ENCODE data around the gene RLN3.

Gene RLN3

DNA sequence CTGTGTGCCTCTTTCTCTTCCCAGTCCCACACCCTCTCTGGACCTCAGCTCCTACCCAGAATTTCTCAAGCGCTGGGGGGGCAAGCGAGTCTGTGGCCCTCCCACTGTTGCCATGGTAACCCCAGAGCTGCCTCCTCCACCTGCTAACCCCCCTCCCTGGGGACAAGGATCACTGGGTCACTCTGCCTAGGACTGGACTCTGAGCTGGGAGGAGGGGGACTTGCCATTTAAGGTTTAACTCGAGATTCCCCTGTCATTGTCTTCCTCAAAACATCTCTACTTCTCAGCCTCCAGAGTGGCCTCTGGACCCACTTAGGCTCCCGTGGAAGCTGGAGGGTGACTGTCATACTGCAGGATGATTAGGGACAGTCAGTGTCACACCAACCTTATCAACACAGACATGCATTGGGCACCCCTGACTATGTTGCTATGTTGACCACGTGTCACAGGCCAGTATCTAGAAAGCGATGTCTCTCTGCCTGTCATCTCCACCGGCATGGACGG, 31.8 kb downstream of the RLN3 start:
- WGBS (ENCODE audit: extremely low coverage, insufficient coverage, insufficient read length) = no CpG with 5 or more reads among the region's 8 CpGs
- H2BK5ac ChIP-seq (ENCODE audit: low read depth, low read length, poor library complexity) = no peak overlapping the region
- no peak overlapping the region for H4K12ac ChIP-seq (ENCODE audit: low read depth, low read length)
- H3K4me3 ChIP-seq (ENCODE audit: low read depth, low read length) = no peak overlapping the region
- H3K18ac ChIP-seq (ENCODE audit: low read length) = no peak overlapping the region
- no peak overlapping the region for H4K8ac ChIP-seq (ENCODE audit: low read depth, low read length)
- no peaks in the 10 kb centered on the region for H3K36me3 ChIP-seq (ENCODE audit: control insufficient read depth in 1 of 2, insufficient read depth in 2 of 2, low read length in 2 of 2)
- peaks cover 3% of the 10 kb centered on the region for H3K27me3 ChIP-seq (ENCODE audit: insufficient read depth, low read length)
- H3K9ac ChIP-seq (ENCODE audit: low read length) = no peak overlapping the region
- H3K23ac ChIP-seq (ENCODE audit: low read length) = no peak overlapping the region
- H3K4me2 ChIP-seq (ENCODE audit: low read length) = no peak overlapping the region
- peaks cover 0 to 7% of the 10 kb centered on the region in 2 experiments for H3K4me1 ChIP-seq (ENCODE audit: control insufficient read depth in 1 of 2, insufficient read depth in 2 of 2, low read length in 2 of 2)
- no peak overlapping the region for H4K91ac ChIP-seq (ENCODE audit: low read depth, low read length)
- peaks cover 3% of the 10 kb centered on the region for H3K79me1 ChIP-seq (ENCODE audit: low read length)
- no peak overlapping the region for H3K4ac ChIP-seq (ENCODE audit: low read depth, low read length)
- no peak overlapping the region for H3K14ac ChIP-seq (ENCODE audit: low read length)
- no peaks in the 10 kb centered on the region for H3K9me3 ChIP-seq (ENCODE audit: insufficient read depth, low read depth, low read length)
- no peak overlapping the region for H2AFZ ChIP-seq (ENCODE audit: insufficient read depth, low read length, poor library complexity)
- no peak overlapping the region for H3K27ac ChIP-seq (ENCODE audit: low read depth, low read length)
- H2BK12ac ChIP-seq (ENCODE audit: low read length) = peak overlapping the region; percentile 25
- no peak overlapping the region for H2AK5ac ChIP-seq (ENCODE audit: low read length)
- no peak overlapping the region for H2BK120ac ChIP-seq (ENCODE audit: insufficient read depth, low read length, poor library complexity)
- H3K79me2 ChIP-seq (ENCODE audit: control insufficient read depth, insufficient read depth, low read length, poor library complexity) = no peaks in the 10 kb centered on the region
- DNase-seq = peak in 1 of 2 donors; percentile 13

DNA sequence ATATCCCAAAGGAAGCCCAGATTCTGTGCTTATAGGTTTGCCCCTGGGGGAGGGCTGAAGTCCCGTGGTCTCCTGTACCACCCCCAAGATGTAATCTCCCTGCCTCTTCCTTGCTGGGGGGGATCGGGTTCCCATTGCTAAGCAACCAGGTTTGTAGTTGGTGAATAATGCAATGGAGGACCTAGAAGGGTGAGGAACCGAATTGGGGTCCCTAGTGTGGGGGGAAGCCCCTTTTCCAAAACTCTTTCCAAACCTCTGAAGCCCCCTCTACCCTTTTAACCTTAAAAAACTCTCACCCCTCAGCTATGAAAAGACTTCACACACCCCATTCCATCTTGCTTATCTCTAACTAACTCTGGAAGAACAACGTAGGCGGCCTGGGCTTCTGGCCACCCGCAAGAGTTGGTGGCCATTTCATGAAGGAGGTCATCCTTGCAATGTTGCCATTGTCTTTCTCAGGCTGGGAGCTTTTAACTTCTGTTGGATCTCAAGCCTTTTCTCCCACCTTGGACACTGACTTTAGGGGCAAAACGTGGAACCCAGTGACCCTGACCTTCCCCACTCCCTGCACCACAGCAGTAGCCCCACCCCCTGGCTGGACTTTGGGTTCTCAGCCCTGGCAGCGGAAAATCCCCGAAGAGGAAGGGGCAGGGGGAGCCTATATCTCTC, 33.3 kb downstream of the RLN3 start:
- Histone ChIP-seq H3K4me3 (ENCODE audit: low read depth, low read length) (no peak overlapping the region), H4K91ac (ENCODE audit: low read depth, low read length) (peak overlapping the region; percentile 70), H3K27me3 (ENCODE audit: insufficient read depth, low read length) (peaks cover 3% of the 10 kb centered on the region), H3K36me3 (ENCODE audit: control insufficient read depth in 1 of 2, insufficient read depth in 2 of 2, low read length in 2 of 2) (no peaks in the 10 kb centered on the region), H2AK5ac (ENCODE audit: low read length) (no peak overlapping the region), H3K79me2 (ENCODE audit: control insufficient read depth, insufficient read depth, low read length, poor library complexity) (no peaks in the 10 kb centered on the region), H3K14ac (ENCODE audit: low read length) (peak overlapping the region; percentile 20), H3K27ac (ENCODE audit: low read depth, low read length) (peak overlapping the region; percentile 67), H3K4me1 (ENCODE audit: control insufficient read depth in 1 of 2, insufficient read depth in 2 of 2, low read length in 2 of 2) (peaks cover 0 to 7% of the 10 kb centered on the region in 2 experiments), H2BK12ac (ENCODE audit: low read length) (peak overlapping the region; percentile 18), H3K79me1 (ENCODE audit: low read length) (peaks cover 3% of the 10 kb centered on the region), H2AFZ (ENCODE audit: insufficient read depth, low read length, poor library complexity) (no peak overlapping the region), H3K9me3 (ENCODE audit: insufficient read depth, low read depth, low read length) (no peaks in the 10 kb centered on the region), H2BK120ac (ENCODE audit: insufficient read depth, low read length, poor library complexity) (peak overlapping the region; percentile 64), H3K4me2 (ENCODE audit: low read length) (no peak overlapping the region), H3K23ac (ENCODE audit: low read length) (no peak overlapping the region), H3K4ac (ENCODE audit: low read depth, low read length) (no peak overlapping the region), H4K12ac (ENCODE audit: low read depth, low read length) (no peak overlapping the region), H2BK5ac (ENCODE audit: low read depth, low read length, poor library complexity) (peak overlapping the region; percentile 24), H3K9ac (ENCODE audit: low read length) (no peak overlapping the region), H3K18ac (ENCODE audit: low read length) (no peak overlapping the region), H4K8ac (ENCODE audit: low read depth, low read length) (peak overlapping the region; percentile 26)
- no CpG with 5 or more reads among the region's 9 CpGs for WGBS (ENCODE audit: extremely low coverage, insufficient coverage, insufficient read length)
- peak; percentile 70 to 84 for DNase-seq

DNA sequence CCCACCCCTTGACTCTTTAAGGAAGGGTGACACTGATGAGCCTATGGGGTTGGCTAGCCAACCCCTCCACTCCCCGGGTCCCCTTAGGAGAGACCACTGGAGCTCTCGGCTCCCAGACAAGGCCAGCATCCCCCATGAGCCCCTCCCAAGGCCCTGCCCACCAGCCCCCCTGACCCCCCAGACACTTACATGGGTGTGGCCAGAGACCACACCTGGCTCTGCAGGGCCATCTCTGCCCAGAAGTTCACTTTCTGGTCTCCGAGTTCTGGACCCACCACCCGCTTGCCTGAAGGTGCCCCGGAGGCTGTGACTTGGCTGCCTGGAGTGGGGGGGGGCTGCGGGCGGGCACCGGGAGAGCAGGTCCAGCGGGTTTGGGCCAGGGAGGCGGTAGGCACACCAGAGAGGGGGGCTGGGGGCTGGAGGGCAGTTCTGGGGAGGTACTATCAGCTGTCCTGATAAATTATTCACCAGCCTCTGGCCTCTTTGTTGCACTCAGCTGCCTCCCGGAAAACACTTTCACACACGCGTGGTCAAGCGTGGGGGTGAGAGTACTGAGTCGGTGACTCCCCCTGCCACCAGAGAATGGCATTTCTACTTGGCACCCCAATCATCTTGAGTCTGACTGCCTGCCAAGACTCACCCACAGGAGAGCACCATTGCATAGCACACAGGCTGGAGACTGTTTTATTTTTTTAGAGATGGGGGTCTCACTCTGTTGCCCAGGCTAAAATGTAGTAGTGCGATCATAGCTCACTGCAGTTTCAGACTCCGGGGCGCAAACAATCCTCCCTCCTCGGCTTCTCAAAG, 34.0 kb downstream of the RLN3 start, which contains the start of gene PALM3:
Gene PALM3 (minus strand): TSS at position 326 of the 807 bp plus-strand sequence. CDS start 96 bp downstream, at position 230.
- H3K79me2 ChIP-seq (ENCODE audit: control insufficient read depth, insufficient read depth, low read length, poor library complexity) = no peaks in the 10 kb centered on the region
- no peak within 1 kb of the TSS for H3K23ac ChIP-seq (ENCODE audit: low read length)
- no peak within 1 kb of the TSS for H3K4me2 ChIP-seq (ENCODE audit: low read length)
- H2BK120ac ChIP-seq (ENCODE audit: insufficient read depth, low read length, poor library complexity) = peak within 1 kb of the TSS; percentile 64
- H2BK5ac ChIP-seq (ENCODE audit: low read depth, low read length, poor library complexity) = peak within 1 kb of the TSS; percentile 24
- H3K36me3 ChIP-seq (ENCODE audit: control insufficient read depth in 1 of 2, insufficient read depth in 2 of 2, low read length in 2 of 2) = no peaks in the 10 kb centered on the region
- H2AFZ ChIP-seq (ENCODE audit: insufficient read depth, low read length, poor library complexity) = no peak within 1 kb of the TSS
- H3K9ac ChIP-seq (ENCODE audit: low read length) = no peak within 1 kb of the TSS
- no peak within 1 kb of the TSS for H3K4me3 ChIP-seq (ENCODE audit: low read depth, low read length)
- no peak within 1 kb of the TSS for H3K18ac ChIP-seq (ENCODE audit: low read length)
- peak within 1 kb of the TSS; percentile 26 for H4K8ac ChIP-seq (ENCODE audit: low read depth, low read length)
- peak within 1 kb of the TSS; percentile 78 for H4K91ac ChIP-seq (ENCODE audit: low read depth, low read length)
- WGBS (ENCODE audit: extremely low coverage, insufficient coverage, insufficient read length) = no CpG with 5 or more reads among the region's 19 CpGs
- H3K14ac ChIP-seq (ENCODE audit: low read length) = peak within 1 kb of the TSS; percentile 20
- peak within 1 kb of the TSS; percentile 18 for H2BK12ac ChIP-seq (ENCODE audit: low read length)
- no peak within 1 kb of the TSS for H3K4ac ChIP-seq (ENCODE audit: low read depth, low read length)
- no peak within 1 kb of the TSS for H4K12ac ChIP-seq (ENCODE audit: low read depth, low read length)
- H2AK5ac ChIP-seq (ENCODE audit: low read length) = no peak within 1 kb of the TSS
- peak; percentile 83 to 92 for DNase-seq
- peak within 1 kb of the TSS; percentile 67 for H3K27ac ChIP-seq (ENCODE audit: low read depth, low read length)
- H3K4me1 ChIP-seq (ENCODE audit: control insufficient read depth in 1 of 2, insufficient read depth in 2 of 2, low read length in 2 of 2) = peaks cover 0 to 7% of the 10 kb centered on the region in 2 experiments
- H3K79me1 ChIP-seq (ENCODE audit: low read length) = peaks cover 3% of the 10 kb centered on the region
- peaks cover 3% of the 10 kb centered on the region for H3K27me3 ChIP-seq (ENCODE audit: insufficient read depth, low read length)
- no peaks in the 10 kb centered on the region for H3K9me3 ChIP-seq (ENCODE audit: insufficient read depth, low read depth, low read length)

DNA sequence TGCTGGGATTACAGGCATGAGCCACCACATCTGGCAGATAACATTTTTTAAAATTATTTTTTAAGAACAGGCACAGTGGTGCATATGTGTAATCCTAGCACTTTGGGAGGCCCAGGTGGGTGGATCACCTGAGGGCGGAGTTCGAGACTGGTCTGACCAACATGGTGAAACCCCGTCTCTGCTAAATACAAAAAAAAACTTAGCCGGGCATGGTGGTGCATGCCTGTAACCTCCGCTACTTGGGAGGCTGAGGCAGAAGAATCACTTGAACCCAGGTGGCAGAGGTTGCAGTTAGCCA, 34.6 kb downstream of the RLN3 start:
- Histone ChIP-seq H3K23ac (ENCODE audit: low read length) (no peak overlapping the region), H2AFZ (ENCODE audit: insufficient read depth, low read length, poor library complexity) (no peak overlapping the region), H4K12ac (ENCODE audit: low read depth, low read length) (no peak overlapping the region), H3K79me1 (ENCODE audit: low read length) (peaks cover 3% of the 10 kb centered on the region), H3K4ac (ENCODE audit: low read depth, low read length) (no peak overlapping the region), H4K8ac (ENCODE audit: low read depth, low read length) (no peak overlapping the region), H3K18ac (ENCODE audit: low read length) (no peak overlapping the region), H2BK12ac (ENCODE audit: low read length) (no peak overlapping the region), H4K91ac (ENCODE audit: low read depth, low read length) (peak overlapping the region; percentile 78), H2BK5ac (ENCODE audit: low read depth, low read length, poor library complexity) (no peak overlapping the region), H3K27me3 (ENCODE audit: insufficient read depth, low read length) (peaks cover 3% of the 10 kb centered on the region), H3K36me3 (ENCODE audit: control insufficient read depth in 1 of 2, insufficient read depth in 2 of 2, low read length in 2 of 2) (no peaks in the 10 kb centered on the region), H3K4me3 (ENCODE audit: low read depth, low read length) (no peak overlapping the region), H3K14ac (ENCODE audit: low read length) (no peak overlapping the region), H3K4me1 (ENCODE audit: control insufficient read depth in 1 of 2, insufficient read depth in 2 of 2, low read length in 2 of 2) (peaks cover 0 to 7% of the 10 kb centered on the region in 2 experiments), H3K9me3 (ENCODE audit: insufficient read depth, low read depth, low read length) (no peaks in the 10 kb centered on the region), H3K4me2 (ENCODE audit: low read length) (no peak overlapping the region), H3K9ac (ENCODE audit: low read length) (no peak overlapping the region), H2AK5ac (ENCODE audit: low read length) (no peak overlapping the region), H3K79me2 (ENCODE audit: control insufficient read depth, insufficient read depth, low read length, poor library complexity) (no peaks in the 10 kb centered on the region), H3K27ac (ENCODE audit: low read depth, low read length) (no peak overlapping the region), H2BK120ac (ENCODE audit: insufficient read depth, low read length, poor library complexity) (peak overlapping the region; percentile 57)
- DNase-seq = peak; percentile 74 to 87
- no CpG with 5 or more reads among the region's 5 CpGs for WGBS (ENCODE audit: extremely low coverage, insufficient coverage, insufficient read length)

Measured in trophoblast cell (in vitro differentiated cells and primary cell).